Esophagus (tissue), 2 donors: Measurements from ENCODE around the gene TPCN1. TPM values are rescaled to one million over a fixed set of nuclear protein-coding genes. Genes with fewer than 3 reads are reported as not detected.

Source experiments
- H3K27ac ChIP-seq, 2 donors: one replicate each; pipeline ENCODE4 v1.5.1; 2013; ENCODE audit warnings: low read depth in 2 of 2, mild to moderate bottlenecking in 2 of 2, inconsistent platforms in 1 of 2, low read length in 1 of 2, moderate library complexity in 1 of 2
- H3K27me3 ChIP-seq, 2 donors: one replicate each; pipeline ENCODE4 v1.6.1; 2013; ENCODE audit warnings: low read length in 2 of 2, control low read depth in 1 of 2, mild to moderate bottlenecking in 1 of 2; ENCODE audit not compliant: insufficient read depth in 2 of 2, control insufficient read depth in 1 of 2
- H3K36me3 ChIP-seq, 2 donors: one replicate each; pipeline ENCODE4 v1.6.1; 2013; ENCODE audit warnings: low read length in 1 of 2; ENCODE audit not compliant: control insufficient read depth in 2 of 2, insufficient read depth in 2 of 2
- H3K4me1 ChIP-seq, 2 donors: one replicate each; pipeline ENCODE4 v1.6.1; 2013; ENCODE audit warnings: low read length in 1 of 2; ENCODE audit not compliant: control insufficient read depth in 2 of 2, insufficient read depth in 2 of 2
- H3K4me3 ChIP-seq, 2 donors: one replicate each; pipeline ENCODE4 v1.5.1; 2013; ENCODE audit warnings: low read length in 2 of 2, mild to moderate bottlenecking in 2 of 2, low read depth in 1 of 2, moderate library complexity in 1 of 2
- H3K9me3 ChIP-seq, 2 donors: one replicate each; pipeline ENCODE4 v1.6.1; 2013; ENCODE audit warnings: mild to moderate bottlenecking in 2 of 2, low read depth in 1 of 2, low read length in 1 of 2, moderate library complexity in 1 of 2; ENCODE audit not compliant: control insufficient read depth in 2 of 2, insufficient read depth in 1 of 2
- WGBS, 2 donors: extraction: QIAGEN DNeasy Blood & Tissue Kit; methylation state at CpG; one replicate each; pipeline ENCODE4 v1.1.7; 2013; 5-methylcytosine and 5-hydroxymethylcytosine counted together
- polyA plus RNA-seq, 2 donors: library from polyadenylated mRNA; stranded (reverse); fragments of 200-250 nt; gene quantifications; one replicate each; pipeline ENCODE4 v1.2.3, GENCODE V29; 2013
- donor health status: healthy with polysubstance abuse.
- donor health status: Bipolar disorder and iron deficiency.

The TPCN1 gene
- polyA plus RNA-seq, 2 donors, result 30.9 to 57.6 TPM

- no peaks in the 10 kb centered on the region for H3K4me1 ChIP-seq
- H3K36me3 ChIP-seq, result peaks cover 6 to 9% of the 10 kb centered on the region in 2 donors
- H3K4me3 ChIP-seq, result no peak overlapping the region
- WGBS, 2 donors, result 95 to 96% methylated on average over 13 of the region's 13 CpGs
- no peaks in the 10 kb centered on the region for H3K27me3 ChIP-seq
- no peak overlapping the region for H3K27ac ChIP-seq
- H3K9me3 ChIP-seq, result no peaks in the 10 kb centered on the region
Observed at GRCh38 chr12:113195598-113195997, 25.7 kb upstream of the TPCN1 start.

DNA sequence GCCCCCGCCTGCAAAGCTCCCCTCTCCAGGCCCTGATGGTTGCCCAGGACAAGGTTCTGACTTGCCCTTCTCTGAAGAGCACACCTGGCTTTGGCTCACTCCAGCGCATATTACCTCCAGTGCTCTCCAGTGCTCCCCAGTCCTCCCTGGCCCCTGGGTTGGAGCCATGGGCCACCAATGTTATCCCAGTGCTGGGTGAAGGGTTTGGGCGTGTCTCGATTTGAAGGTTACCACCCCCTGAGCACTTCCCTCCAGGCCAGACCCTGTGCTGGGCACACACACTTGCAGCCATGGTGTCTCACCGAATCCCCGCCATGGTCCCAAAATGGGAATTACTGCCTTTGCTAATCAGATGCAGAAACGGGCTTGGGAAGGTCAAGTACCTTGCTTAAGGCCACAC, 24.7 kb upstream of the TPCN1 start:
- Histone ChIP-seq H3K4me1 (no peaks in the 10 kb centered on the region), H3K9me3 (no peaks in the 10 kb centered on the region), H3K27me3 (no peaks in the 10 kb centered on the region), H3K4me3 (no peak overlapping the region), H3K36me3 (peaks cover 2 to 4% of the 10 kb centered on the region in 2 donors), H3K27ac (no peak overlapping the region)
- WGBS, 2 donors, result 66 to 73% methylated on average over 7 of the region's 7 CpGs

DNA sequence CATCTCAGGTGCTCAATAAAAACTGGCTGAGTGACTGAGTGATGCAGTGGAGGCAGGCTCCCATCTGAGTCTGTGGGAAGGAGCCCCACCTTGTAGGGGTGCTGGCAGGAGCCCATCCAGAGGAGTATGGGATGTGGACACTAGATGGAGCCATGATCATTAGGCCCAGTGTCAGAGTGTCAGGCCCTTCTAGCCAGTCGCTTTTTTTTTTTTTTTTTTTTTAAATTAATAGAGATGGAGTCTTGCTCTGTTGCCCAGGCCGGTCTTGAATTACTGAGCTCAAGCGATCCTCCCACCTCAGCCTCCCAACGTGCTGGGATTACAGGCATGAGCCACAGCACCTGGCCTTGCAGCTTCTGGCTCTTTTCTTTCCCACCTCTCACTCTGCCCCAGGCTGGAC, 24.3 kb upstream of the TPCN1 start:
- Histone ChIP-seq H3K27ac (no peak overlapping the region), H3K4me3 (no peak overlapping the region), H3K4me1 (no peaks in the 10 kb centered on the region), H3K27me3 (no peaks in the 10 kb centered on the region), H3K36me3 (peaks cover 0 to under 1% of the 10 kb centered on the region in 2 donors), H3K9me3 (no peaks in the 10 kb centered on the region)
- WGBS, 2 donors, result 17 to 25% methylated on average over 4 of the region's 4 CpGs

DNA sequence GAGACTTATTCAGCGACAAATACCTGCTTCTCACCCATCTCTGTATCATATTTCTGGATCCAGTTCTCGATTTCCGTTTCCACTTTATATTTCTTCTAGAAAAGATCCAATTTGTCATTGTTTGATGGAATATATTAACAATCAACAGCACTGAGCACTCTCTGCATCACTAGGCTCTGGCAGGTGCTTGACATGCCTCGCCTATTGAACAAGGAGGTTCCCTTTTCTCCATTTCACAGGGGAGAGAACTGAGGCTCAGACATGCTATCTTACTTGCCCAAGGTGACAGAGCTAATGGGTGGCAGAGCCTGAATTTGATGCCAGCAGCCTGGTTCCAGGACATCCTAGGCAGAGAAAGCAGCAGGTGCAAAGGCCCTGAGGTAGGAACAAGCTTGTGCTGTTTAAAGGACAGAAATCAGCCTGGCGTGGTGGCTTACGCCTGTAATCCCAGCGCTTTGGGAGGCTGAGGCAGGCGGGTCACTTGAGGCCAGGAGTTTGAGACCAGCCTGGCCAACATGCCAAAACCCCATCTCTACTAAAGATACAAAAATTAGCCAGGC, 23.7 kb upstream of the TPCN1 start:
- H3K27ac ChIP-seq, result no peak overlapping the region
- no peaks in the 10 kb centered on the region for H3K36me3 ChIP-seq
- H3K27me3 ChIP-seq, result no peaks in the 10 kb centered on the region
- WGBS, 2 donors, result 95 to 96% methylated on average over 8 of the region's 8 CpGs
- H3K4me3 ChIP-seq, result no peak overlapping the region
- H3K4me1 ChIP-seq, result no peaks in the 10 kb centered on the region
- H3K9me3 ChIP-seq, result no peaks in the 10 kb centered on the region

DNA sequence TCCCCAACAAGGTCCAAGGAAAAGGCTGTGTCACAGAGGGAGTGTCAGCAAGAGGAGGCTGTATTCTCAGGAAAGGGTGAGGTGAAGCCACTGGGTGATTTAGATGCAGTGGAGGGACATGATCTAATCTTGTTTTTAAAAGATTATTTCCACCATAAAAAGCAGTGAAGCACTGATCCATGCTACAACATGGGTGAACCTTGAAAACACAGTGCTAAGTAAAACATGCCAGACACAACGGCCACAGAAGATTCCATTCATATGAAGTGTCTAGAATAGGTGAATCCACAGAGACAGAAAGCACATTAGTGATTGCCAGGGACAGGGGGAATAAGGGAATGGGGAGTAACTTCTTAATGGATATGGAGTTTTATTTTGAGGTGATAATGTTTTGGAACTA, 23.0 kb upstream of the TPCN1 start:
- no peak overlapping the region for H3K27ac ChIP-seq
- no peaks in the 10 kb centered on the region for H3K4me1 ChIP-seq
- 63 to 68% methylated on average over 1 of the region's 1 CpG for WGBS, 2 donors
- no peaks in the 10 kb centered on the region for H3K36me3 ChIP-seq
- H3K27me3 ChIP-seq, result no peaks in the 10 kb centered on the region
- H3K4me3 ChIP-seq, result no peak overlapping the region
- H3K9me3 ChIP-seq, result no peaks in the 10 kb centered on the region

DNA sequence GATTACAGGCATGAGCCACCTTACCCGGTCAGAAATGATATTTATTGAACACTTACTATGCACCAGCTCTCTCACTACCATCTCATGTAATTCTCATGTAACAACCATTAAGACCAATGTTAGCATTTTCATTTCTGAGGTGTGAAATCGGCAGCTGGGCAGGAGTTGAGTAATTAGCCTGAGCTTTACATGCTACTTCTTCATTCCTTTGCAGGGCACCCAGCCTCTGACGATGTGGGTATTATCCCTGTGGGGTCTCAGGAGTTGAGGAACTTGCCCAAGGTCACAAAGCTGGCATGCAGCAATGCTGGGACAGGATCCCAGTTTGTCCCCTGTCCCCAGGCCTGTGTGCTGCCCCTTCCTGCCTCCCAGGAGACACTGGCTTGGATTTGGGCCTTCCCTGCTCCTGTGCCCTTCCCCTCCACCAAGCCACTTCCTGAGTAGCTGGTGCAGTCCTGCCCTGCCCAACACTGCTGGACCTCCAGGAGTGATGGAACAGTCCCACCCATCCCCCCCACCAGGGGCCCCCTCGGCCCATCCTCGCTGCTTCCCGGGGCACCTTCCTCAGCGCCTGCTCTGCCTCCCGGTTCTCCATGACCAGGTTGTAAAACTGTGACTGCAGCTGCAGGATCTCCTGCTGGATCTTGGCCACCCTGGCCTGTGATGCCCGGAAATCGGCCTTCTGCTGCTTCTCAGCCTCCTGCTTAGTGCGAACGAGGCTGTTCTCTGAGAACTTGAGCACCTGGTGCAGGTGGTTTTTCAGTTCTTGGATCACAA, 21.1 kb upstream of the TPCN1 start:
- WGBS, 2 donors, result 84 to 88% methylated on average over 12 of the region's 12 CpGs
- H3K27ac ChIP-seq, result no peak overlapping the region
- no peaks in the 10 kb centered on the region for H3K4me1 ChIP-seq
- H3K36me3 ChIP-seq, result no peaks in the 10 kb centered on the region
- no peak overlapping the region for H3K4me3 ChIP-seq
- no peaks in the 10 kb centered on the region for H3K9me3 ChIP-seq
- no peaks in the 10 kb centered on the region for H3K27me3 ChIP-seq

DNA sequence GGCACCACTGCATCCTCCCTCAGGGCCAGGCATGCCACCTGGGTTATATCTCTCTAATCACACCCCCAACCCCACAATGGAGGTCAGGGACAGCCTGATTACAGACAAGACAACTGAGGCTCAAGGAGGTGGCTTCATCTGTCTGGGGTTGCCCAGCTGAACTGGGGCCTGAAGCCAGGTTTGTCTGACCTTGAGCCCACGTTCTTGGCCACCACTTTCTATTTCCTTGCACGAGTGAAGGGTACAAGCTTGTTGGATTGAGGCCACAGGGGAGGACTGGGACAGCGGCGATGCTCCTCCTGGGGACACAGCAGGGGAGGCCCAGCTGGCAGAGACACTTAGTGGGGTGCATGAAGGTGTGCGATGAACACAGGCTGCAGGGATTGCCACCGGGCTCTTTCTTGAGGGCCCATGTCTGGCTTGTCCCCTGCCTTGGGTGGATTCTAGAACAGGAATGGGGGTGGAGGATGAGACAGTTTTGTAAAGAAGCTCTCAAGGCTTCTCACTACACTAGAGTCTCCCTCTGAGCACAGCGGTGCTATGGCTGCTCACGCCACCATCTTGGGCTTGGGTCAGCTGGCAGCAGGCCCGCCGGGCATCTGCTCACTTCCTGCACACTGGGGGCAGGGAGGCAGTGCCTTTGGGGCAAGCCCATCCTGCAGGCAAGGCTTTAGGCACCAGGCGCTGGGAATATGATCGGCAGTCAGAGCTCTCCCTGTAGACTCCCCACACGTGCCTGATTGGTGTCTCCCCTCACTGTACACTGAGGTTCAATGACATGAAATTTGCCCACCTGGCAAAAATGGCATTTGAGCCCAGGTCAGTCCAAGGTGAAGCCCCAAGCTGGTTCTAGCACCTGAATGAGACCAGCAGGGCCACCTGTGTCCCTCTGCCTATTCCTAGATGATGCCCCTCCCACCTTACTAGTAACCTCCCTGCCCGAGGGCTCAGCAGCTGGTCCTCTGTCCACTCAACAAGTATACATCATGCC, 19.8 kb upstream of the TPCN1 start:
- H3K36me3 ChIP-seq, result no peaks in the 10 kb centered on the region
- 83 to 87% methylated on average over 14 of the region's 14 CpGs for WGBS, 2 donors
- no peak overlapping the region for H3K27ac ChIP-seq
- H3K9me3 ChIP-seq, result no peaks in the 10 kb centered on the region
- H3K4me1 ChIP-seq, result no peaks in the 10 kb centered on the region
- H3K4me3 ChIP-seq, result no peak overlapping the region
- H3K27me3 ChIP-seq, result no peaks in the 10 kb centered on the region

DNA sequence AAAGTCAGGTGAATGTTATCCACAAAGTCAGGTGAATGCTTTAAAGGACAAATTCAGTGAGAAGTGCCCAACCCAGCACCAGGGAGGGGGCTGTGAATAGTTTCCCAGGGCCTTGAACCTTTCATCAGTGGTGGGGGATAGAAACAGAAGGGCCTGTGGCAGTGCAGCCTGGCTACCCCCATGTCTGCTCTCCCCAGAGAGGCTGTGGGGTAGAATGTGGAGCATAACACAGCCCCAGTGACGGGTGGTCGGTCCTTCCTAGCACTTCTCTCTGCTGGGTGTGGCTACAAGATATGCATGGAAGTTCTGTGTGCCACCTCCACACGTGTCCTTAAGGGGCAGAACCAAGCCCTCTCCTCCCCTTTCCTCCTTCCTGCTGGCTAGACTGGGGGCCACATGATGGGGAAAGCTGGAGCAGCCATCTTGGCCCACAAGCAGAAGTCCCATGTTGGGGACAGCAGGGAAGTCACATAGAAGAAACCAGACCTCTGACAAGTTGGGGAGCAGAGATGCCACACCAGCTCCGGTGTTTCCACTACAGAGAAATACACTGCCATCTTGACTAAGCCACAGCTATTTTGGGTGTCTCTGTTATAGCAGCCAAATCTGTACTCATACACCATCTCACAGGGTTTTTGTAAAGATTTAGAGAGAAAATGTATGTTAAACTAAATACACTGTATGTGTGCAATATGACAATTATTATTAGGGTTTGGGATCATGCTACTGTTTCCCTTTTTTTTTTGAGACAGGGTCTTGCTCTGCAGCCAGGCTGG, 18.8 kb upstream of the TPCN1 start:
- 88 to 91% methylated on average over 4 of the region's 4 CpGs for WGBS, 2 donors
- Histone ChIP-seq H3K27ac (no peak overlapping the region), H3K4me3 (no peak overlapping the region), H3K27me3 (no peaks in the 10 kb centered on the region), H3K4me1 (no peaks in the 10 kb centered on the region), H3K9me3 (no peaks in the 10 kb centered on the region), H3K36me3 (no peaks in the 10 kb centered on the region)
